Prostate gland (tissue), 2 donors: Measurements from ENCODE around the gene RNF121. TPM values are rescaled to one million over a fixed set of nuclear protein-coding genes. Genes with fewer than 3 reads are reported as not detected.
A peak's percentile ranks its signal among the peaks of the same experiment; 100 is the strongest.

Source experiments
- DNase-seq: peaks from one replicate; pipeline ENCODE4 v3.0.0-alpha.2; 2019; ENCODE audit warnings: low spot score
- H3K27ac ChIP-seq, 2 donors: fragments of 200-600 bp; sonication (generic); 2 replicates each; pipeline ENCODE4 v1.5.1; 2017 to 2019
- H3K27me3 ChIP-seq: fragments of 200-600 bp; sonication (generic); replicated peaks from 2 replicates; pipeline ENCODE4 v1.5.1; 2019; ENCODE audit not compliant: insufficient read depth
- H3K36me3 ChIP-seq, 2 donors: fragments of 200-600 bp; sonication (generic); 1 replicate in 1 of 2; 2 replicates in 1 of 2; pipeline versions ENCODE4 v1.5.1 to v1.8.1; 2017 to 2019
- H3K4me1 ChIP-seq: fragments of 200-600 bp; sonication (generic); replicated peaks from 2 replicates; pipeline ENCODE4 v1.5.1; 2019
- H3K4me3 ChIP-seq, 2 donors: fragments of 200-600 bp; sonication (generic); 2 replicates each; pipeline ENCODE4 v1.5.1; 2017 to 2019
- H3K9me3 ChIP-seq: fragments of 200-600 bp; sonication (generic); 2 replicates; pipeline ENCODE4 v1.5.1; 2017
- CTCF ChIP-seq, 4 experiments: fragments of 200-600 bp in 2 of 4; fragments of 450-650 bp in 2 of 4; sonication (generic) in 2 of 4; IDR thresholded peaks; 1 replicate in 3 of 4; 2 replicates in 1 of 4; pipeline ENCODE4 v1.5.1; 2016 to 2019; ENCODE audit warnings: antibody characterized with exemption in 4 of 4, mild to moderate bottlenecking in 2 of 4, moderate library complexity in 2 of 4
- POLR2A ChIP-seq: fragments of 450-650 bp; IDR thresholded peaks from one replicate; pipeline ENCODE4 v1.6.1; 2016; ENCODE audit warnings: antibody characterized with exemption, mild to moderate bottlenecking
- POLR2AphosphoS5 ChIP-seq: sonication (generic); formaldehyde crosslinking; IDR thresholded peaks from one replicate; pipeline ENCODE4 v1.6.1; 2017; ENCODE audit warnings: antibody characterized with exemption
- WGBS: methylation state at CpG from one replicate; pipeline ENCODE4 v1.1.5; 2018; 5-methylcytosine and 5-hydroxymethylcytosine counted together
- intact Hi-C: fragments of 100-400 bp; cut with DNase I; formaldehyde crosslinking; loops from one replicate; pipeline ENCODE4 v1.14.2; 2022
- total RNA-seq, 2 donors: library from RNA; depleted of rRNA; stranded (reverse); fragments of >200 nt; gene quantifications; one replicate each; pipeline ENCODE4 v1.1.0, GENCODE V29; 2016

The RNF121 gene
- total RNA-seq, 2 donors from 2014 or later = 32.4 to 48.0 TPM

DNA sequence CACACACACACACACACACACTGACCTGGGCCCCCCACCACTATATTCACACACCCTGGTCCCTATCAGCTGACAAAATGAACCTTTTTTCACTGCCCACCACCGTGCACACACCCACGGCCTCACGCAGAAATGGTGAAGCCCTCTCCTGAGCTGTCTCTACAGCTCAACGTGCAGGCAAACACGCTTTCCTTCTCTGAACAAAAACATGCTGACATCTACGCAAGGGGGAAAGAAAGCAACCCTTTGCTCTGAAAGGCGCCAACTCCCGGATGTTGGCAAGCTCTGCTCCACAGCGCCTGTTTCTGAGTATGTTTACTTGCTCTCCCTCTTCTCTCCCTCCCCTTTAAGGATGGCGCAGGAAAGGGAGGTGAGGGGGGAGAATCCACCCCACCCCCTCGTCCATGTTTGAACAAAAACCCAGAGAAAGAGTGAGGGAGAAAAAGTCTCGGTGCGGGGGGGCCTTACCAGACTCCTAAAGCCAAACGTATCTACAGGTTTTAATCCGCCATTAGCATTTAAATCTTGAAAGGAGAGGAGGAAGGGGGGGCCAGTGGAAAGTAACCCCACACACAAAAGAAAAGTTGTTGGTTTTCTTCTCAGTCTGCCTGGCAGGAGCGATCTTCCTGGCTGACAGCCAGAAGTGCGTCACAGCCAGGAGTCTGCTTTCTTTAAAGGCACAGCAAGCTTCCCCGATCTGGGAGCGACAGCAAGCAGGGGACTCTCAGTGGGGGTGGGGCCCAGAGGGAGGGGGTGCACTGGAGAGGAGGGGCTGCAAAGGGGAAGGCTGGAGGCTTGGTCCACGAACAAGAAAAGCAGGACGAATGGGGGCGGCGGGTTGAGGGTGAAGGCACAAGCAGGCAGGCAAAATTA, 111.9 kb downstream of the RNF121 start:
- Histone ChIP-seq H3K36me3 (no peaks in the 10 kb centered on the region), H3K9me3 (no peaks in the 10 kb centered on the region), H3K27me3 (no peaks in the 10 kb centered on the region), H3K4me1 (peaks cover 25% of the 10 kb centered on the region), H3K27ac (peak overlapping the region; percentile 97 to 98), H3K4me3 (peak overlapping the region; percentile 38 to 51)
- TF ChIP-seq POLR2AphosphoS5 (peak; percentile 97), CTCF (IDR thresholded peaks at IDR 0.05) (no peak), POLR2A (peak; percentile 57)
- under 1% methylated on average over 23 of the region's 23 CpGs for WGBS
- DNase-seq = peak; percentile 97
- intact Hi-C loops = loop anchor here (2.0 kb wide), 1 partner anchor 40 kb away; the partner anchor contains the start of genes LRRC51 and NUMA1

DNA sequence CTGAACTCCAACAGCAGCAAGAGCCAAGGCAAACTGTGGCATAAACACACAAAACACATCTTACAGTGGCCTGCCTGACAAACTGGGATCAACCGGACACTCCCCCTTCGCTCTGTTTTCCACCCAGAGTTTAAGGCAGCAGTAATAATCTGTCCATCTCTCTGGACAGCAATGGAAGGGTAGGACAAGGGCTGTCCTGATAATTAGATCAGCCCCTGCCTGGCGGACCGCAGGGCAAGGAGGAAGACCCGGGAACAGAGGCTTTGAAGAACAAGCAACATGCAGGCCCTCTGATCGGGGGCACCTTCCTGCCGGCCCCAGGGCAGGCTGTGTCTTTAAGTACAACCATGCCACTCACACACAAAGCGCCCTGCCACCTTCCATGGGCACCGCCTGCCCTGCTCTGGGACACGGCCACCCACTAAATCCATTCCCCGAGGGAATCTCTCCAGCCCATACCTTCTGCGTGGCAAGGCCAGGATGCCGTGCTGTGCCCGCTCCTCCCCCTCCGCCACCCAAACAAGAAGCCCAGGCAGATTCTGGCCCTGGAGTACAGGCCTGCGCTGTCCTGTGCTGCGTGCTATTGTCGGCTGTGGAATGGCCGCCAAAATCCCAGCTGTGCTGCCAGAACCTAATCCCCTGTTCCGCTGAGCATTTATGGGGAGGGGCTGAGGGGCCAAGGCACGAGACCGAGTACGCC, 112.7 kb downstream of the RNF121 start:
- 0% methylated on average over 23 of the region's 23 CpGs for WGBS
- no peaks in the 10 kb centered on the region for H3K27me3 ChIP-seq
- H3K4me1 ChIP-seq = peaks cover 18% of the 10 kb centered on the region
- no peak for TF ChIP-seq CTCF (IDR thresholded peaks at IDR 0.05)
- peak; percentile 59 for TF ChIP-seq POLR2A
- TF ChIP-seq POLR2AphosphoS5 = peak; percentile 70
- H3K4me3 ChIP-seq = peak overlapping the region; percentile 38 to 51
- peak overlapping the region; percentile 97 to 98 for H3K27ac ChIP-seq
- peak; percentile 81 for DNase-seq
- intact Hi-C loops = loop anchor here (2.0 kb wide), 1 partner anchor 39 kb away; the partner anchor contains the start of genes LRRC51 and NUMA1
- H3K36me3 ChIP-seq = no peaks in the 10 kb centered on the region
- H3K9me3 ChIP-seq = no peaks in the 10 kb centered on the region

DNA sequence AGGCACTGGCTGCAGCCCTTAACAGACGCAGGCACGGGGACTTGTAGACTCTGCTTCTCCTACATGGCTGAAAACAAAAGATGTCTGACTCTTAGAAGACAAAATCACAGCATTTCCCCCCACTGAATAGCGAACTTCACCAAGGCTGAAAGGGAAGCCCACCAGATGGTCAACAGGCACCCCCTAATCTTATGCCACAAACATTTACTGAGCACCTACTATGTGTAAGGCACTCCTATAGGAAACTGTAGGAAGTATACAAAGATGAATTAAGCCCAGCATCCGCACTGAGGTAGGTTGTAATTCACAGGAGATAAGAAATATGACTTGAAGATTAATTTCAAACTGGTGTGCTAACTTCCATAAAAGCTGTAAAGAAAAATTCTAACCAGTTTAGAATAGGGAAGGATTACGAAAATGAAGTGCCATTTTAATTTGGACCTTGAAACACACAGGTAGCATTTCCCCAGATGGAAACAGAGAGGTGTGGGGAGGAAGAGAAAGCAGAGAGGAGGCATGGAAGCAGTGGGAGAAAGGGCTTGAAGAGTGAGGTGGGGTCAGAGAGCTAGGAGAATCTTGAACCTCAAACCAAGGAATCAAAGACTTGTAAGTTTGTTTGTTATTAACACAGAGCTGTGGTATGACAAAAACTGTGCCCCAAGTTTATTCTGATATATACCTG, 113.4 kb downstream of the RNF121 start:
- Histone ChIP-seq H3K9me3 (no peaks in the 10 kb centered on the region), H3K36me3 (no peaks in the 10 kb centered on the region), H3K4me1 (peaks cover 13% of the 10 kb centered on the region), H3K4me3 (peak overlapping the region; percentile 38 to 51), H3K27ac (peak overlapping the region; percentile 97 to 98), H3K27me3 (no peaks in the 10 kb centered on the region)
- intact Hi-C loops = no loop called here
- 18% methylated on average over 5 of the region's 5 CpGs for WGBS
- no peak for DNase-seq
- TF ChIP-seq POLR2AphosphoS5 (peak; percentile 21), POLR2A (no peak), CTCF (IDR thresholded peaks at IDR 0.05) (no peak)

DNA sequence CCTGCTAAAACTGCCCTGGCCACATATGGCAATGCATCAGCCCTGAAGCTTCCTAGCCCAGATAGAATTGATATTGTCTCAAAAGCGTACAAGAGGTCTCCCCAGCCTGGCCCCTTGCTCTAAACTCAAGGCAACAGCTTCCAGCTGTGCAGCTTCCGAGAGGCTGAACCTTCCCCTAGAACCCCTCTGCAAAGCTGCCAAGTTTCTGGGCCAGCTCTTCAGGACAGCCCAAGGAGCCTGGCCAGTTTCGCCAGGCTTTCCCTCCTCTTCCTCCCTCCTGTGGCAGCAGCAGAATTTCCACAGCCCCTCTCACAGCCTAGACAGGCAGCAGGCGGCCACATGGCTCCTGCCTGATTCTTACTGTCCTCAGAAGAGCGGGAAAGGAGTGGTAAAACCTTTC, 117.0 kb downstream of the RNF121 start:
- H3K4me1 ChIP-seq = peaks cover 13% of the 10 kb centered on the region
- H3K9me3 ChIP-seq = no peaks in the 10 kb centered on the region
- peak overlapping the region; percentile 4 to 98 for H3K27ac ChIP-seq
- intact Hi-C loops = no loop called here
- 51% methylated on average over 5 of the region's 5 CpGs for WGBS
- no peak for TF ChIP-seq POLR2A
- no peak for TF ChIP-seq POLR2AphosphoS5
- no peak for TF ChIP-seq CTCF (IDR thresholded peaks at IDR 0.05)
- no peaks in the 10 kb centered on the region for H3K27me3 ChIP-seq
- no peak overlapping the region for H3K4me3 ChIP-seq
- DNase-seq = no peak
- no peaks in the 10 kb centered on the region for H3K36me3 ChIP-seq

Other genes starting within 250 kb of the RNF121 start
- gene DEFB108B, start 95.8 kb upstream of the RNF121 start, total RNA-seq = not detected
- not detected for gene DEFB131B, start 50.6 kb upstream of the RNF121 start, total RNA-seq
- gene XNDC1N, start 452 bp upstream of the RNF121 start, total RNA-seq = 1 to 10 TPM; 4.9 to 7.7 TPM
- 10 to 100 TPM in 1 of 2 donors, 1 to 10 TPM in 1; 3.1 to 13.9 TPM for gene IL18BP, start 69.9 kb downstream of the RNF121 start, total RNA-seq
- 100 to 1,000 TPM; 623 to 712 TPM for gene NUMA1, start 151.5 kb downstream of the RNF121 start, total RNA-seq
- gene LRRC51, start 151.8 kb downstream of the RNF121 start, total RNA-seq = 10 to 100 TPM; 13.1 to 25.1 TPM
- gene LAMTOR1, start 174.3 kb downstream of the RNF121 start, total RNA-seq = 100 to 1,000 TPM; 128 to 230 TPM
- gene TOMT, start 176.9 kb downstream of the RNF121 start, total RNA-seq = not detected
- gene ANAPC15, start 183.6 kb downstream of the RNF121 start, total RNA-seq = 10 to 100 TPM; 28.9 to 54.2 TPM
- gene FOLR3, start 206.7 kb downstream of the RNF121 start, total RNA-seq = not detected